ENCODE results near the gene CCDC30.
"Not testable (repeated sequence)": the region's sequence is repeated elsewhere in the genome, so short reads cannot be mapped to it uniquely, and the experiment has no call there.

CCDC30 gene

DNA sequence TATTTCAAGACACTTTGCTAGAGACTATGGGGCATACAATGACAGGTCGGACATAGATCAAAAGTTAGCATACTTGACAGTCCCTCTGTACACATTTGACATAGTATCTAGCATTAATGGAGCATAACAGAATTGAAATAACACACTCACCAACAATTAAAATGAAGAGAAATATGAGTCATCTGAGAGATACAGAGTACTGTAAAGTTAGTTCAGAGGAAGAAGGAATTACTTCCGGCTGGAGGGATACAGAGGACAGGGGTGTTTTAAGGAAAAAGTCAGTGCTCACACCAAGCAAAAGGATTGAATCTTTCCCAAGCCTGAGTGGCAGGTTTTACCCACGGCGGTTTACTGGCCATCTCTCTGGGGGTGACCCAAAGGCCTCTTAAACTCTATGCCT is 9.7 kb upstream of the CCDC30 start:
- no peak for DNase-seq

DNA sequence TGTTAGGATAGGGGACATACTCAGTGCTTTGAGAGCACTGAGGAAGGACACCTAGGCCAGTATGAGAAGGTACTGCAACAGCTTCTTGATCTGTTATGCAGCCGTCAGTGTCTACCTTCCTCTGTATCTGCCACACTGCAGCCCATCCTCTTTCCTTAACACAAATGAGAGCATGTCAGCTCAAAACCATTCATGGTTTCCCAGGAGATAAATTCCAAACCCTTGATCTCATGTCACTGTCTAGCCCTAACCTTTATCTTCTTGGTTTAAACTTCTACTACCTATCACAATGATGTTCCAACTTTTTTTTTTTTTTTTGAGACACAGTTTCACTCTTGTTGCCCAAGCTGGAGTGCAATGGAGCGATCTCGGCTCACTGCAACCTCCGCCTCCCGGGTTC is 8.7 kb upstream of the CCDC30 start:
- no peak for DNase-seq

DNA sequence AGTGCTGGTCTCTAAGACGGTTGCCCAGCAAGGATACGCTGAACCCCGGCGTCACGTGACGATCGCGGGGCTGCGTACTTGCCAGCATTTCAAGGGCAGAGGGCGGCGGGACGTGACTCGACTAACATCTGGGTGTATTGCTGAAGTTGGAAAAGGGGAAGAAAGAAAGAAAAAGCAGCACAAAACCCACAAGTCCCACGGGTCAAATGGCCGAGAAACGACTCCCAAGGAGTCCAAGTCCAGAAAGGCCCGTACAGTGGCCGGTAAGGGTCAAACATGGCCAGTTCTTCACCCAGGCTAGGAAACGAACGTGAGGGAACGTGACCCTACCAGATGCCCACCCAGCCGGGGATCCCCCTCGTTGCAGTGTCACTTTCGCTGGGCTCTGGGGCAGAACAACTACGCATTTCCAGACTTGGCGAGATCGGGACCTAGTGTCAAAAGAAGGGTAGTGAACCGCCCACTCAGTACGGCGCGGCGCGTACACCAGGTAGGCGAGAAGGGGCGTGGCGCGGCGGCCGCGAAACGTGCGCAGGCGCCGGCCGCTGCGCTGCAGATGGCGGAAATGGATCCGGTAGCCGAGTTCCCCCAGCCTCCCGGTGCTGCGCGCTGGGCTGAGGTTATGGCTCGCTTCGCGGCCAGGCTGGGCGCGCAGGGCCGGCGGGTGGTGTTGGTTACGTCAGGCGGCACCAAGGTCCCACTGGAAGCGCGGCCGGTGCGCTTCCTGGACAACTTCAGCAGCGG is 6.9 kb upstream of the CCDC30 start, which contains the start of the genes PPCS and ZMYND12:
Gene PPCS, plus strand, starts transcription at position 534 of the 744 bp plus-strand sequence. Its CDS starts 23 bp downstream, at position 557.
Gene ZMYND12, minus strand, starts transcription at position 13 of the 744 bp plus-strand sequence. CDS start 25 bp downstream, outside the sequence.
- DNase-seq: peak; percentile 76 to 89 (median 81)

DNA sequence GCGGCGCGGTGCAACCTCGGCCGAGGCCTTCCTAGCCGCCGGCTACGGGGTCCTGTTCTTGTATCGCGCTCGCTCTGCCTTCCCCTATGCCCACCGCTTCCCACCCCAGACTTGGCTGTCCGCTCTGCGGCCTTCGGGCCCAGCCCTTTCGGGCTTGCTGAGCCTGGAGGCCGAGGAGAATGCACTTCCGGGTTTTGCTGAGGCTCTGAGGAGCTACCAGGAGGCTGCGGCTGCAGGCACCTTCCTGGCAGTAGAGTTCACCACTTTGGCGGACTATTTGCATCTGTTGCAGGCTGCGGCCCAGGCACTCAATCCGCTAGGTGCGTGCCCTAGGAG is 6.4 kb upstream of the CCDC30 start:
- peak in 3 of 4 experiments; percentile 33 to 59 (median 53) for DNase-seq

DNA sequence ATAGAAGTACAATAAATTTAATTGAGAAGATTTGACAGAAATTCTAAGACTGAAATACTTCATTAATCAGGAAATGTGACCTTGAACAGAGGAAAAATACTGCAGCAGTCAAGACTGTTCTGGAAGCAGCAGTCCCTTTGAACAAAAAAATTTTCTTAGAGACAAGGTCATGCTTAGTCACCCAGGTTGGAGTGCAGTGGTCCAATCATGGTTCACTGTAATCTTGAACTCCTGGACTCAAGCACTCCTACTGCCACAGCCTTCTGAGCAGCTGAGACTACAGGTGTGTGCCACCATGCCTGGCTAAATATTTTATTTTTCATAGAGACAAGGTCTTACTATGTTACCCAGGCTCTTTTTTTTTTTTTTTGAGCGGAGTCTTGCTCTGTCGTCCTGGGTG is 1.9 kb upstream of the CCDC30 start:
- DNase-seq: no peak

DNA sequence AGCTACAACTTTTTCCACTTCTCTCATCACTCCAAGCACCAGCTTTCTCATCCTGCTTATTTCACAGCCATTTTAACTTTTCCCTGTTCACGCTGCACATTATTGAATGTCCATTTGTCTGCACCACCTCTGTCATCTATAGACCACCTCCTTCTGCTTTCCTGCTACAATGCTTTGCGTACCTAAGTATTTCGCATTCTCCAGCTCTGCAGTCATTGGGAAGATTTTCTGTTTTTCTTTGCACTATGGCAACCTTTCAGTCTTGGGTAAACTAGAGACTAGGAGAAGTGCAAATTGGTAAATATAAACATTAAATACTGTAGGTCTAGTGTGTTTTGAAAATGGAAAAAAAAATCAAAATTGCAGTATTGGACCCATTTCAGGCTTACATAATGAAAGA is 835 bp downstream of the CCDC30 start:
- no peak for DNase-seq

DNA sequence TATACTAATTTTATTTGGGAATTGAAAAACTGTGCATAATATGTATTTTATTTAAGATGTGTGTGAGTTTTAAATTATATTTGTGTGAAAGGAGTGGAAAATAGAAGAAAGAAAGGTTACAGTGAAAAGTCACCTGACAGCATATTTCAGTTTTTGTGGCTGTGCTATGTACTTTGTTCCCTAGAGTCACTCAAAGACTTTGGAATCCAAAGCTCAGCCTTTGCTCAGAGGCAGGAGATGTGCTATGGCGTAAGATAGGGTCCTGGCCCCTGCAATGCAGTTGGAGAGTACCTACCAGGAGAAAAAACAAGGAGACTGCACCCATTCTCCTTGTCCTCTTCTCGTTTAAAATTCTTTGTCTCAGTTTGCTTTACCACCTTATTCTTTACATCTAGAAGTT is 2.9 kb downstream of the CCDC30 start:
- DNase-seq: no peak

DNA sequence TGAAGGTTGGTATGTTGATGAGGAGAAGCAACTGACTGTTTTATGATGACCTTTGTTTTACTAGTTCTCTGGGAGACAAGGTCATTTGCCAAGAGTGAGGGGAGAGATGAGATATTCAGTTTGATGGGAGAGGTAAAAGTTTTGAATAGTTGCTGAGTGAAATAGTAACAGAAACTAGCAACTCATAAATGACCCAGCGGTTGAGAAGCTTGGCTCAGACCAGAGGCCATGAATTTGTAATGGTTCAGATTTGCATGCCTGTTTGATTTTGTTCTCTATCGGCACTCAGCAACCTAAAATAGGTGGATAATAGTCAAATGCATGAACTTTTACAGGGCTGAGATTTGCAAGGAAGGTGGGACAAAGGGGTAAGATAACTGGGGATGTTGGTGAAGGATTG is 6.6 kb downstream of the CCDC30 start:
- no peak for DNase-seq

DNA sequence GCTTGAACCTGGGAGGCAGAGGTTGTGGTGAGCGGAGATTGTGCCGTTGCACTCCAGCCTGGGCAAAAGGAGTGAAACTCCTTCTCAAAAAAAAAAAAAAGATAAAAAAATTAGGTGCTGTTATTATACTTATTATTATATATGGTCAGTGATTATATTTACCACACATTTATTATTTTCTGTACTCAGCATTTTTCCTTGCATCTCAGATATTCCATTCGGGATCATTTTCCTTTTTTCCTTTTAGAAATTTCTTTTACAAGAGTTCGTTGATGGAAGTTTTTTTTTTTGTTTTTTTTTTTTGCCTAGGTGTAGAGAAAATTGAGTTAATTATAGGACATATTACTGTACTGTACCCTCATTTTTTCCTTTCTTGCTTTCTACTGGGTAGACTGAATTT is 13.5 kb downstream of the CCDC30 start:
- DNase-seq: no peak

DNA sequence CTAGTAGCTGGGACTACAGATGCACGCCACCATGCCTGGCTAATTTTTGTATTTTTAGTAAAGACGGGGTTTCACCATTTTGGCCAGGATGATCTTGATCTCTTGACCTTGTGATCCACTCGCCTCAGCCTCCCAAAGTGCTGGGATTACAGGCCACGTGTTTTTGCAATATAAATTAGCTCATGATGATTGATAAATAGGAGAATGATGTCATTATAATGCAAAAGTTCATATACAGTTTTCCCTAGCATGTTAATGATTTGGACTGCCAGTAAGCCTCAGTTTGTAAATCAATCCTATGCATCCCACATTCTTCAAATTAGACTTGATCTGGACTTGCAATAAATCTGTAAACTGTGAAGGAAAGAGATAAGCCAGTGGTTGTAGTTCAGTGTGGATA is 14.3 kb downstream of the CCDC30 start:
- not testable (repeated sequence) for DNase-seq

DNA sequence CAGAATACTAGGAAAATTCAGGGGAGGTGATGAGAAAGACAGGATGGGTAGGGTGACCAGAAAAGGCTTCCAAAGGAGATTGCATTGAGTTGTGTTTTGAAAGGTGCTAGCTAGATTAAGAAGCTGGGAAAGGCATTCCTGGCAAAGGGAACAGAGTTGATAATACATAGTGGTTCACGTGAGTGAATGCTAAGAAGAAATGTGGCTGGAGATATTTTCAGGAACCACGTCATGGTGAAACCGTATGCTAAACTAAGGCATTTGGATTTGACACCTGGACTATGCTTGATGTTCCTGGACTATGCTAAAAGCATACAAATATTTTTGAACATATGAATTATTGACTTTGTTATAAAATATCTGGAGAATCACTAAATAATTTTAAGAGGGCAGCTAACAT is 14.7 kb downstream of the CCDC30 start:
- no peak for DNase-seq

DNA sequence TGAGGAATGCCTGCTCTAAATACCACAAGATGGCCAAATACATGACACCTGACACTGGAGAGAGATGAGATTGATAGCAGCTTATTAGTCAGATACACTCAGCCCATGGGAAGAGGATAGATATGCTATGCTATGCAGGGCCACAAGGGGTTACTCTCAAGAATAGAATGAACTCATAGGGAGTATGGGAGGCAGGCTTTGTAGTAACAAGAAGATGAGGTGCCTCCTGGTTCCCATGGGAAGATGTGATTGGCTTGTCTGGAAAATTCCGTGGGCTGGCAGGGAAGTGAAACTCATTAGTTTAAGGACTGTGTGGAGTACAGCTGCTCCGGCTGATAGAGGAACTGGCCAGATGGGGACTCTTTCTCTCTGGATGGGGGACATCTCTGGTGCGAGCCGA is 16.5 kb downstream of the CCDC30 start:
- DNase-seq: no peak

DNA sequence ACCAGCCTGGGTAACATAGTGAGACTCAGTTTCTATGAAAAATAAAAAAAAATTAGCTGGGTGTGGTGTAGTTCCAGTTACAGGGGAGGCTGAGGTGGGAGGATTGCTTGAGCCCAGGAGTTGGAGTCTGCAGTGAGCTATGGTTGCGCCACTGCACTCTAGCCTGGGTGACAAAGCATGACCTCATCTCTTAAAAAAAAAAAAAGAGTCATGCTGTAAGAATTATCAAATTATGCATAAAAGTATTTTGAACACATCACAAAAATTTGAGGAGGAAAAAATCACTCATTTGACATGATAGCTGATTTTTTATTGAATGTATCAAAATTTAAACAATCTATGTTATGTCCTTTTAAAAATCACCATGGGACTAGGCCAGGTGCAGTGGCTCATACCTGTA is 17.8 kb downstream of the CCDC30 start:
- no peak for DNase-seq

DNA sequence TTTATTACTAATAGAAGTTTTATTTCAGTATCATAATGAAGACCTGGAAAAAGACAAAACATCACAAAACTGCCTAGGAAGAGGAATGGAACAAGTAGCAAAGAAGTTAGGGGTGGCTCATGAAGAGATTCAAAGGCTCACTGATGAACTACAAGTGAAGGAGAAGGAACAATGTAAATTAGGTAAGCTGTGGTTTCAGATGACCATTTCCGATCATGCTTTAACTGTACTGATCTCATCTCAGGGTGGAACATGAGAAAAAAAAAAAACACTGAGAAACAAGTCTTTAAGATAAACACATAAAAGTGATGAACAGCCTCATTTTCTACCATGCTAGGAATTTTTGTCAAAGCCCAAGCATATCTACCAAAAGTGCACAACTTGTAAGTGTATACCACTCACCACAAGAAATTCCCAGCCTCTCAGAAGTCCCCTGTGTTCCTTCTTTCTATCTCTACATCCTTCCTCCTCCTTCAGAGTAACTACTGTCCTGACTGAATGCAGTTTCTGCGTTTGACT is 19.6 kb downstream of the CCDC30 start:
- no peak for DNase-seq

DNA sequence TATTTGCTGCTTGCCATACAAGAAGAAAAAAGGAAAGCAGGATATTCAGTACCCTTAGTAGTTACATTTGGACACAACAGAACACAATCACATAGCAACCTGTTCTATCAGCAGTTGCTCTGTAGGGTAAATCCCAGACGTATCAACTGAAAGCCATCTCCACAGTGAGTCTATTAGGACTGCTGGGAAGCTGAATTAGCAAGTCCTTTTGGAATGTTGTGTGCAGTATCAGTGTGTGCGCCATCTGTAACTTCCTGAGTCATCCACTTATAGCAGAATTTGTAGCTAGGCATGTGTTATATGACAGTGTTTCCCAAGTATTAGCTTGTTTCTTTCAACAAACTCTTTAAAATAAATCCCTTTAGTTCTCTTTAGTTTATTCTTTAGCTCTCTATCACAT is 21.3 kb downstream of the CCDC30 start:
- DNase-seq: no peak

DNA sequence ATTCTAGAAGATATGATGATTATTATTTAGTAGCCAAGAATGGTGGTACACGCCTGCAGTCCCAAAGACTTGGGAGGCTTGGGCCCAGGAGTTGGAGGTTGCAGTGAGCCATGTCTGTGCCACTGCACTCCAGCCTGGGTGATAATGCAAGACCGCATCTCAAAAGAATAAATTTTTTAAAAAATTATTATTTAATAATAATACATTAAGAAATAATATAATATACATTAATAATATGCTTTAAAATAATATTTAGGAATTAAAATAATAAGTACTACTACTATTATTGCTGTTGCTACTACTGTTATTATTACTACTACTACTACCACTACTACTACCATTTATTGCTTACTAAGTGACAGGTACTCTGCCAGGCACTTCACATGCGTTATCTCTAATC is 27.2 kb downstream of the CCDC30 start:
- DNase-seq: no peak

DNA sequence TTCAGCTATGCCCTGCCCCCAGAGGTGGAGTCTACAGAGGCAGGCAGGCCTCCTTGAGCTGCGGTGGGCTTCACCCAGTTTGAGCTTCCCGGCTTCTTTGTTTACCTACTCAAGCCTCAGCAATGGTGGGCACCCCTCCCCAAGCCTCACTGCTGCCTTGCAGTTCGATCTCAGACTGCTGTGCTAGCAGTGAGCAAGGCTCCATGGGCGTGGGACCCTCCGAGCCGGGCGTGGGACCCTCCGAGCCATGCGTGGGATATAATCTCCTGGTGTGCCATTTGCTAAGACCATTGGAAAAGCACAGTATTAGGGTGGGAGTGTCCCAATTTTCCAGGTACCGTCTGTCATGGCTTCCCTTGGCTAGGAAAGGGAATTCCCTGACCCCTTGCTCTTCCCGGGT is 38.9 kb downstream of the CCDC30 start:
- DNase-seq: not testable (repeated sequence)

DNA sequence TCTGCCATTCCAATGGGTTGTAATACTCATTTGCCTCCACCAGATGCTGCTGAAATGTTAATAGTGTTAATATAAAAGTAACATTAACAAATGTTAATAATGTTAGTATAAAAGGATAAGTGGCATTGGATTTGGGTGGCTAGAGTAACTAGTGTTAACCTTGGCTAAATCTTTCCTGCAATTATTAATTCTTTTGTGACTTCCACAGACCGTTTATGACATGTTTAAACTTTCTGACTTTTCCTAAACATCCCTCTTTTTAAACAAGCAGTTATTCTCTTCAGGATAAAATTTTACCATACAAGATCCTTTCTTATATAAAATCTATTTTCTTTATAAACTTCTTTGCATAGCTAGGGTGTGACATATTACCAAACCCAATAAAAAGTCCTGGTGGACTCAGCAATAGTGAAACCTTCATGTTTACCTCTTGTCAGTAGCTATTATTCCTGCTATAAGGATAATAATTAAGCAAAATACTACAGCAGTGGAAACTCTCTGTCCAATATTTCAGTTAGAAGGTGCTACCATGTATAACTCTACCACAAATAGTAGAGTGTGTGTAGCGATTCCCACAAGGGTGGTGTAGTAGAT is 41.5 kb downstream of the CCDC30 start:
- no peak for DNase-seq

DNA sequence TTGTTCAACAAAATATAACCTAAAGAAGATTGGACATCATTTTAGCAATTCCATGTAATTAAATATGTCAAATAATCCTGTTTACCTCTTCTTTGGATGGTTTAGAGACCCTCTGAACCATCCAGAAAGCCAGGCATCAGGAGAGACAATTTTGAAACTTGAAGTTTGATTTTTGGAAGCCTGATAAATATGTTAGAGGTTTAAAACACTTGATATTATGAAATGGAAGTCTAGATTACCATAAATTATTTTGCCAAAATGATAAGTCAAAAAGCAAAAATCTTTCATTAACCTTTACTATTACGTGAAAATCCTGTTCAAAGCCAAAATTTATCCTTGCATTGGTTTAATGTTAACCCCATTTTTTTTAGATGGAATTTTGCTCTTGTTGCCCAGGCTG is 43.5 kb downstream of the CCDC30 start:
- no peak for DNase-seq

DNA sequence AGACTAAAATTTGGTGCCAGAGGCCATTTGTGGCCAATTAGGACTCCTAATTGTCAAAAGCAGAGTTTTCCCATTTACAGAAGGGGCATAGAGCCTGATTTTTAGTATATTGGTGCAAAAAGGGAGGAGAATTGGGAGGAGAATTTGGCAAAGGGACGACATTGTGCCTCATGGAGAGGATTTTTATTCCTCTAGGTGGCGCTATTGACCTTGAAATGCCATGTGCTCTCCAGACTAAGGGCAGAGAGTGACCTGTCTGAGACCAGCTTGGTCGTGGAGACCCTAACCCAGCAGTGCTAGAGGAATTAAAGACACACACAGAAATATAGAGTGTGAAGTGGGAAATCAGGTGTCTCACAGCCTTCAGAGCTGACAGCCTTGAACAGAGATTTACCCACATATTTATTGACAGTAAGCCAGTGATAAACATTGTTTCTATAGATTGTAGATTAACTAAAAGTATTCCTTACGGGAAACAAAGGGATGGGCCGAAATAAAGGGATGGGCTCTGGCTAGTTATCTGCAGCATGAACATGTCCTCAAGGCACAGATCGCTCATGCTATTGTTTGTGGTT is 48.6 kb downstream of the CCDC30 start:
- not testable (repeated sequence) for DNase-seq

DNA sequence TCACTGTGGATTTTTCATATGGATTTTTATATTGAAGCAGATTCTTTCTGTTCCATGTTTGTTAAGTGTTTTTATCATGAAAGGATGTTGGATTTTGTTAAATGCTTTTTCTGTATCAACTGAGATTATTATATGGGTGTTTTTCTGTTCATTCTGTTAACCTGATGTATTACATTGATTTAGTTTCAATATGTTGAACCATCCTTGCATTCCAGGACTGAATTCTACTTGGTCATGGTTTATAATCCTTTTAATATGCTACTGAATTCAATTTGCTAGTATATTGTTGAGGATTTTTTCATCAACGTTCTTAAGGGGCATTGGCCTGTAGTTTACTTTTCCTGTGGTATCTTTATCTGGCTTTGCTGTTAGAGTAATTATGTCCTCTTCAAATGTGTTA is 55.8 kb downstream of the CCDC30 start:
- no peak for DNase-seq

DNA sequence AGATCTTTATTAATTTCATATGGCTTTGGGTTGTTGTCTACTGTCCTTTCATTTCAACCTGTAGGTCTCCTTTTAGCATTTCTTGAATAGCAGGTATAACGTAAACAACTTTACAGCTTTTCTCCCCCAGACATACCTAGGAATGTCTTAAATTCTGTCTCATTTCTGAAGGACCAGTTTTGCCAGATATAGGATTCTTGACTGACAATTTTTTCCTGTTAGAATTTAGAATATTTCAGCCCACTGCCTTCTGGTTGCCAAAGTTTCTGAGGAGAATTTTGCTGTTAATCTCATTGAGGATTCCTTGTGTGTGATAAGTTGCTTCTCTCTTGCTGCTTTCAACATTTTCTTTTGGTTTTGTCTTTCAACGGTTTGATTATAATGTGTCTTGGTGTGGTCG is 60.1 kb downstream of the CCDC30 start:
- no peak for DNase-seq

DNA sequence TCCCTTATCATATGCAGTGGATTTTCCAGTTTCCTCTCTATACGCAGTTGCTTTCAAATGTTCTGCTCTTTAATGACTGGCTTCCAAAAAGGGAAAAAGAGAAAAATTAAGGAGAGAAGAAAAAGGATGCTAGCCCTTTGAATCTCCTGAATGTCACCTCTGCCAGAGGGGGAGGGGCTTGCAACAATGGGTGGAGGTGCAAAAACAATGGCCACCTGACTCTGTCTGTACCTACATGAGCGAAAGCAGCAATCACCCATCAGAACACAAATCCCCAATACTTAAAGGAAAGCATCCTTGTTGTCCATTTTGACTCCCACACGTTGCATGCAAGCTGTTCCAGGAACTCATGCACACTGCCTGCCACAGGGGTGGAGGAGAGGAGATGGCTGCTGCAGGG is 61.2 kb downstream of the CCDC30 start:
- no peak for DNase-seq

DNA sequence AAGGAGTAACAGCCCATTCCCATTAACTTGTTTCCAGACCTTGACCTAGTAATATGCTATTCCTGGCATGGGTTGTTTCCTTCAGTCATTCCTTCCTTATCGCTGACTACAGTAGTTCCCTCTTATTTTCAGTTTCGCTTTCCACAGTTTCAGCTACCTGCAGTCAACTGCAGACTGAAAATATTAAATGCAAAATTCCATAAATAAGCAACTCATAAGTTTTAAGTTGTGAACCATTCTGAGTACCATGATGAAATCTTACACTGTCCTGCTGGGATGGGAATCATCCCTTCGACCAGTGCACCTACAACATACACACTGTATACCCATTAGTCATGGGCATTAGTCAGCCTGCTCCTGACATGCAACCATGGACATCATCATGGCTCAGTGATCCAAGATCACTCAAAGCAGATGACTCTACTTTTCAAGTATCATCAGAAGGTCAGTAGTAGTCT is 66.7 kb downstream of the CCDC30 start:
- no peak for DNase-seq
